ENCODE measurements around the gene RNF2. TPM values are rescaled to one million over a fixed set of nuclear protein-coding genes. Genes with fewer than 3 reads are reported as not detected.

RNF2 gene
- total RNA-seq, 1 donor from 2014 or later: 44.0 TPM

GRCh38 chr1:185033686-185034085 is 11.7 kb upstream of the RNF2 start:
- Mint-ChIP-seq H3K4me3 (no peak overlapping the region), H3K36me3 (ENCODE audit: low read depth) (peaks cover 6% of the 10 kb centered on the region), H3K27me3 (ENCODE audit: low read depth) (peaks cover 19% of the 10 kb centered on the region), H3K4me1 (no peaks in the 10 kb centered on the region), H3K27ac (ENCODE audit: unreplicated experiment) (no peak overlapping the region), H3K9me3 (peaks cover 8% of the 10 kb centered on the region)
- no peak for TF ChIP-seq CTCF (conservative IDR thresholded peaks at IDR 0.05)
- no peak for DNase-seq (ENCODE audit: low read depth, low spot score)

- H3K9me3 Mint-ChIP-seq: peaks cover 1% of the 10 kb centered on the region
- H3K4me3 Mint-ChIP-seq: no peak overlapping the region
- peaks cover under 1% of the 10 kb centered on the region for H3K36me3 Mint-ChIP-seq (ENCODE audit: low read depth)
- no peak overlapping the region for H3K27ac Mint-ChIP-seq (ENCODE audit: unreplicated experiment)
- TF ChIP-seq CTCF (conservative IDR thresholded peaks at IDR 0.05): no peak
- H3K27me3 Mint-ChIP-seq (ENCODE audit: low read depth): peaks cover 14% of the 10 kb centered on the region
- DNase-seq (ENCODE audit: low read depth, low spot score): no peak
- H3K4me1 Mint-ChIP-seq: no peaks in the 10 kb centered on the region
Measured at GRCh38 chr1:185035258-185035657, 10.1 kb upstream of the RNF2 start.

GRCh38 chr1:185038813-185039376 is 6.5 kb upstream of the RNF2 start:
- TF ChIP-seq CTCF (conservative IDR thresholded peaks at IDR 0.05): no peak
- Mint-ChIP-seq H3K36me3 (ENCODE audit: low read depth) (no peaks in the 10 kb centered on the region), H3K27ac (ENCODE audit: unreplicated experiment) (no peak overlapping the region)

GRCh38 chr1:185039726-185040407 is 5.5 kb upstream of the RNF2 start:
- no peak for TF ChIP-seq CTCF (conservative IDR thresholded peaks at IDR 0.05)
- no peak for DNase-seq (ENCODE audit: low read depth, low spot score)
- H3K36me3 Mint-ChIP-seq (ENCODE audit: low read depth): no peaks in the 10 kb centered on the region
- no peaks in the 10 kb centered on the region for H3K4me1 Mint-ChIP-seq
- no peak overlapping the region for H3K4me3 Mint-ChIP-seq
- no peaks in the 10 kb centered on the region for H3K9me3 Mint-ChIP-seq
- peaks cover 12% of the 10 kb centered on the region for H3K27me3 Mint-ChIP-seq (ENCODE audit: low read depth)
- no peak overlapping the region for H3K27ac Mint-ChIP-seq (ENCODE audit: unreplicated experiment)

More at GRCh38 chr1:185038813-185039376, 6.5 kb upstream of the RNF2 start:
- peaks cover 12% of the 10 kb centered on the region for H3K27me3 Mint-ChIP-seq (ENCODE audit: low read depth)
- H3K4me1 Mint-ChIP-seq: no peaks in the 10 kb centered on the region
- no peaks in the 10 kb centered on the region for H3K9me3 Mint-ChIP-seq
- H3K4me3 Mint-ChIP-seq: no peak overlapping the region
- DNase-seq (ENCODE audit: low read depth, low spot score): no peak

- Mint-ChIP-seq H3K9me3 (no peaks in the 10 kb centered on the region), H3K36me3 (ENCODE audit: low read depth) (no peaks in the 10 kb centered on the region), H3K27me3 (ENCODE audit: low read depth) (peaks cover 10% of the 10 kb centered on the region), H3K27ac (ENCODE audit: unreplicated experiment) (no peak overlapping the region), H3K4me1 (no peaks in the 10 kb centered on the region), H3K4me3 (no peak overlapping the region)
- no peak for DNase-seq (ENCODE audit: low read depth, low spot score)
- TF ChIP-seq CTCF (conservative IDR thresholded peaks at IDR 0.05): no peak
Measured at GRCh38 chr1:185040408-185040735, 5.0 kb upstream of the RNF2 start.
